ENCODE measurements around the gene LIN28A.

- TF ChIP-seq GATA3 (IDR thresholded peaks at IDR 0.05; ENCODE audit: low read depth, low read length), result no peak
- no peak for TF ChIP-seq GATA2 (IDR thresholded peaks at IDR 0.05; ENCODE audit: low read depth, low read length)
These were observed 23.6 kb downstream of the LIN28A start for GRCh38 chr1:26434161-26434752.
